T follicular helper cell (primary cell): Measurements from ENCODE around the gene SETMAR.
A peak's percentile ranks its signal among the peaks of the same experiment; 100 is the strongest.
"Not testable (repeated sequence)": the region's sequence is repeated elsewhere in the genome, so short reads cannot be mapped to it uniquely, and the experiment has no call there.

Experiments used
- DNase-seq: peaks from one replicate; pipeline ENCODE4 v3.0.0-alpha.2; 2020; ENCODE audit warnings: low read depth

Gene SETMAR

DNA sequence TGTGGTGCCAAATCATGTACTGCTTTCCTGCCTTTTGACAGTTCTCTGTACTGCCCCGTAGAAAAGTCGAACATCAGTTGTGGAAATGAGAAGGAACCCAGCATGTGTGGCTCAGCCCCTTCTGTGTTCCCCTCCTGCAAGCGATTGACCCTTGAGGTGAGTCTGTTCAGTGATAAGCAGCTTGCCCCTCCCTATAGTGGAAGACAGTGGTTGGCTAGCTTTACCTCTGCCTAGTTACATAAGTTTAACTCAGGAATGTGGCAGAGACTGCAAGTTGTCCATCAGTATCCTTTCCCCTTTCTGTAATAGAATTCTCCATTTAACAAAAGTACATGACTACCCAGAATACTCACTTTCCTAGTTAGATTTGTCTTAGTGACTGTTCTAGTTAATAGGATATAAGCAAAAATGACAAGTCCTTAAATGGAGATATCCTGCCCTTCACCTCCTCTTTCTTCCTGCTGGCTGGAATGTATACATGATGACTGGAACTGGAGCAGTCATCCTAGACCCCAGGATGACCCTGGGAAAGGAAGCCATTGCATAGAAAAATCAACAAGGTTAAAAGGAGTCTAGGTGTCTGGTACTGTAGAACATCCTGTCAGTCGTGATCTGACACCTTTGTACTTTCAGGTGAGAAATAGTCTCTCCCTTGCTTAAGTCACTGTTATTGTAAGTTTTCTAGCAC is 10.6 kb downstream of the SETMAR start:
- no peak for DNase-seq

DNA sequence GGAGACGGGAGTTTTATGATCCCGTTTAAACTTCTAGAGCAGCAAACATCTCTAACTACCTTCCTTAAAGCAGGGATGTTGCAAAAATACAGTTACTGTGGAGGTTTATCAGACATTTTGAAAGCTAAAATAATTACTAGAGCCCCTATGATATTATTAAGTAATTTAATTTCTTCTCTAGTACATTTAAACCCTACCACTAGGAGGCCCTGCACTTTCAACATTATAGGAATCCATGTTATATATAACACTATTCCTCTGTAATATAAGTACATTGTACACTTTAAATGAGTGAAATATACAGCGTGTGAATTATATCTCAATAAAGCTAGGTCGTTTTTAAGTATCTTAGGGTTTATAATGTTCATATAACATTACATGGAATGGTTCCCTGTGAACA is 11.5 kb downstream of the SETMAR start:
- no peak for DNase-seq

DNA sequence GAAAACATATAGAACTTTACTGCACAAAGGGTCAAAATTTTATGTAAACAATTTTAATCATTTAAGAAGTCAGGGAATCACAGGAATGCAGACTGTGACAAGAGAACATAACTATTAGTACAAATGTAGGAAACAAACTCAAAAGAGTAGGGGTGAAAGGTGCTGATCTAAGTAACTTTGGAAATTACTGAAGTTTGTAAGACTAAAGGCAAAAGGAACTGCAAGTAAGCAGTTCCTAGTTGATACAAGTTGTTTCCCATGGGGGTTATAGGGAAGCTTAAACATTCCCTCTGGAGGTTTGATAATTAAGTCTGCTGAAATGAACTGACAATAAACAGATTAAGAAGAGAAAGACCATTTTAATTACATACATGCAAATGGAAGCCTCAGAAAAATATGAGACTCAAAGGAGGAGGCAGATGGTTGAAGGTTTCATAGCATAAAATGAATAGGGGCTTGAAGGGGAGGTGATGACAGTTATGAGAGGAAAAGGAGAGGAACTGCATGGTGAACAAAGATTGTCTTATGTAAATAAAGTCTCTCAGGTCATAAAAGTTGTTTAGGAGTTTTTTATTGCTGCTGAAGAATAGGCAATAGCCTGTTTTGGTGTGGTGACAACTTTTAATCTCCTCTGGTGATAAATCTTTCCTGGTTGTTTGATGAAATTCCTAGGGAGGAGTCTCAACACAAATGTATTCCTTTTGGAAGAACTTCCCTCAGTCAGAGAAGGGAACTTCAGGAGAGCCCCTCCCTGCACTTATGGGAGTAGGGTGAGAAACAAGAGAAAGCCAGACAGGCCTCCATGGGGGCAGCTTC is 17.1 kb downstream of the SETMAR start:
- DNase-seq, result no peak

DNA sequence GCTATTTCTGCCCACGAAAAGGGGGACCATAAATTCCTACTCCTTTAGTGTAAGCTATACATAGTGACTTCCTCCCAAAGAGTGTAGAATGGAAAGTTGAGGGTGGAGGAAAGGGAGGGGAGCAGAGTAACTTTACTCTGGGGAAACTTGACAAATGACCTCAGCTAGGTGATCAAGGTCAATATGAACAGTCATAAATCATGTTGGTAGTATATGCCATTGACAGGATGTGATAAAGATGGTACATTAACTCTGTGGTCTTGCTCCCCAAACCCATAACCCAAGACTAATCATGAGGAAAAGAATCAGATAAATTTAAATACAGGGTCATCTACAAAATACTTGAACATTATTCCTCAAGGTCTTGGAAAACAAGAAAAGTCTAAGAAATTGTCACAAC is 18.6 kb downstream of the SETMAR start:
- DNase-seq, result no peak

DNA sequence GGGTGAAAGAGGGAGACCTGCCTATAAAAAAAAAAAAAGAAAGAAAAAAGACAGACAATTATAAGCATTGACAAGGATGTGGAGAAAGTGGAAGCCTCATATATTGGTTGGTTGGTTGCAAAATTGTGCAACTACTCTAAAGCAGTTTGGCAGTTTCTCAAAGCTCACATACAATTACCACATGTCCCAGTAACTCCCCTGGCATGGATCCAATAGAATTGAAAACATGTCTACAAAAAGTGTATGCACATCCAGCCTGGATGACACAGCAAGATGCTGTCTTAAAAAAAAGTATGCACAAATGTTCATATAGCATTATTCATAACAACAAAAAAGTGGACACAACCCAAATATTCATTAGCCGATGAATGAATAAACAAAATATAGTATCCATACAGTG is 19.5 kb downstream of the SETMAR start:
- DNase-seq, result no peak

DNA sequence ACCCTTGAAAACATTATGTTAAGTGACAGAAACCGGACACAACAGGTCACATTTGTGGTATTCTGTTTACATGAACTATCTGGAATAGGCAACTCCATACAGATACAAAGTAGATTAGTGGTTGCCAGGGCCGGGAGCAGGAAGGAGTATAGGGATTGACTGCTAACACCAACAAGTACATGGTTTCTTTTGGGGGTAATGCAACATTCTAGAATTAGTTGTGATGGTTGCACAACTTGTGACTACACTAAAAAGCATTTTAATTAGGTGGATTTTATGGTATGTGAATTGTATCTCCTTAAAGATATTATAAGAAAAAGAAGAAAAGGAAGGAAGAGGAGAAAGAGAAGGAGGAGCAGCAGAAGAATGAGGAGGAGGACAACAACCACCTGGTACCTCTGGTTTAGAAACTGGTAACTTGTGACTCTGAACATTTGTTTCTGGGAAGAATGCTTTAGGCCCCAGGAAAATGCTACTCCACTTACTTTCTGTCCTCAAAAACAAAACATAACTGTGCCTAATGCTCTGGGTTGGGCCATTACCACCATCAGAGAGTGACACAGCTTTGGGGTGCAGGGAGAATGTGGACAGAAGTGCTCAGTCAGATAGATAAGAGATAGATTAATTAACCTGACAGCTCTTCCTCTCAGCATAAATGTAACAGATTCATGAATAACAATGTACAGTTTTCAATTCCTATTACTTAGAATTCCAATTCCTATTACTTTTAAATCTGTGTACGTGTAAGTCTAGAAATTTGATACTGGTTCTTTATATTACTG is 20.3 kb downstream of the SETMAR start:
- no peak for DNase-seq

DNA sequence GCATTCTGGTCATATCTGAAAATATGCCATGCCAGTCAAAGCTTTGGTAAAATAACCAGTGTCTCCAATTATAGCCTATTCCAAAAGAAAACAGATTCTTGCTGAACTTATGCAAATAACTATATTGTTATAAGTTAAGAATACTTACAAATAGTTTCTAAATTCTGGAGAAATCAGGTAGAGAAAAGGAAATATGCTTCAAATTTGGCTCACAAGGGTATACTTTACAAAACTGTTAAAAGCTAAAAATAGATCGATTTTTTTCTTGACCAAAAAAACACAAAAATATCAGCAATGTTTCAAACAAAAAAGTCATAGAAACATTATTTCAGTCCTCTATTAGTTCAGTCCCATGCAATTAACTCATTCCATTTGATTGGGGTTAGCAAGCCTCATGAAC is 23.7 kb downstream of the SETMAR start:
- DNase-seq, result no peak

DNA sequence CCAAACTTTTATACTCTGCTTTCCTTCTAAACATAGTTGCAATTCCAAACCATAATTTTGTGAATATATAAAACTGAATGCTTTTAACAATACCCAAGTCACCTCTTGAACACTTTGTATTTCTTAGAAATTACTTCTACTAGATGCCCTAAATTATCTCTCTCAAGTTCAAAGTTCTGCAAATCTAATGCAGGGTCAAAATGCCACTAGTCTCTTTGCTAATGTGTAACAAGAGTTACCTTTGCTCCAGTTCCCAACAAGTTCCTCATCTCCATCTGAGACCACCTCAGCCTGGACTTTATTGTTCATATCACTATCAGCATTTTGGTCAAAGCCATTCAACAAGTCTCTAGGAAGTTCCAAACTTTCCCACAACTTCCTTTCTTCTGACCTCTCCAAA is 26.6 kb downstream of the SETMAR start:
- not testable (repeated sequence) for DNase-seq

DNA sequence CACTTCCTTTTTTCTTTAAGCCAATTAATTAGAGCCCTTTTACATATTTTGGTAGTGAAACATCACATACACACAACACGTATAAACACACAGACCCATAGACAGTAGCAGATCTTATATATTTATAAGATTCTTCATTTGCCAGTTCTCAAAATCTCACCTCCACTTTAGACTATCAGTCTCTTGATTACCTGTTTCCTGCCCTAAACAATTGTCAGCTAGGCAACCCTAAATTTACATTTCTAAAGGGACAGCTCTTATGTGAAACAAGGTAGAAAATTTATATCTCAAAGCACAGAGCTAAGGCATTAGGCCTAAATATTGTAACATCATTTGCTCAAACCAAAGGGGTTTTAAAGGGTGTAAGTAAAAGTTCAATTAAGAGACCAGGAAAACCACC is 28.9 kb downstream of the SETMAR start:
- no peak for DNase-seq

DNA sequence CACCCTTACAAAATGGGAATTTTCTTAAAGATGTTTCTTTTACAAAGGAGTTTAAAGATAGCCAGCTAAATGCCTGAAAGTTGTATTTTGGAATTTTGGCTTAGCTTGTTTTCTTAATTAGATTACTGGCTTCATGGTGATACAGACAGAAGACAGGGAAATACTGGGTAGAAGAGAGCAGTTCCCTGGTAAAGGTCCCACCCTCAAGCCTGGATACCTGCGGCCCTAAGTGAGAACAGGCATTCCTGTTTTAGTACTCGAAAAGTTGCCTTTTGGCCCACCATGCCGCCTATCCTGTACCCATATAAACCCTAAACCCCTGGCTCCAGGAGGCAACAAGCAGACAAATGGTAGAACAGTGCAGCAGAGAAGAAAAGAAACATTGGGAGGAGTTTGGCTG is 29.4 kb downstream of the SETMAR start:
- DNase-seq, result no peak

DNA sequence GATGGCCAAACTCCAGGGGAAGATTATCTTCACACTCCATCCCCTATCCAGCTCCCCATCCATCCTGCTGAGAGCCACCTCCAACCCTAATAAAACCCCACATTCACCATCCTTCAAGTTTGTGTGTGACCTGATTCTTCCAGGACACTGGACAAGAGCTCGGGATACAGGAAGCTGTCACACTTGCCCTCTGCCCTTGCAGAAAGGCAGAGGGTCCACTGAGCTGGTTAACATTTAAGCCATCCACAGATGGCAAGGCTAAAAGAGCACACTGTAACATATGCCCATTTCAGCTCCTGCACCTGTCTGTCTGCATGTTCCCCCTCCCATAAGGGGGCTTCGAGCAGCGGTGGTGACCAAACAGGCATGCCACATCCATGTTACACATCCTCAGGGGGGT is 29.8 kb downstream of the SETMAR start:
- no peak for DNase-seq

DNA sequence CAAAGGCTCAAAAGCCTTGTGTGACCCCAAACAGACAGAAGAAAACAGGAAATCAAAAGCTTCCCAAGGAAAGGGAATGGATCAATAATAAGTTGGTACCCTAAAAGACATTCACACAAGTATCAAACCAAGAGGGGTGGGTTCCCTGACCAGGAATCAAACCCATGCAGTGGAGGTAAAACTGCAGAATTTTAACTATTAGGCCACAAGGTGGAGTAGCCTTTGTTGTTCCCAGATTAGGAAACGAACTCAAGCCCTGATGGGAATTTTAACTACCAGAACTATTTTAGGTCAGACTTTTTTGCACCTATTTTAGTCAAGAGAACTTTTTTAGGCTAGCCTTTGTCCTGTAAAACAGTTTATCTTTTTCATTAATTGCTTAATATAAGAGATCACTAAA is 31.4 kb downstream of the SETMAR start:
- DNase-seq, result no peak

DNA sequence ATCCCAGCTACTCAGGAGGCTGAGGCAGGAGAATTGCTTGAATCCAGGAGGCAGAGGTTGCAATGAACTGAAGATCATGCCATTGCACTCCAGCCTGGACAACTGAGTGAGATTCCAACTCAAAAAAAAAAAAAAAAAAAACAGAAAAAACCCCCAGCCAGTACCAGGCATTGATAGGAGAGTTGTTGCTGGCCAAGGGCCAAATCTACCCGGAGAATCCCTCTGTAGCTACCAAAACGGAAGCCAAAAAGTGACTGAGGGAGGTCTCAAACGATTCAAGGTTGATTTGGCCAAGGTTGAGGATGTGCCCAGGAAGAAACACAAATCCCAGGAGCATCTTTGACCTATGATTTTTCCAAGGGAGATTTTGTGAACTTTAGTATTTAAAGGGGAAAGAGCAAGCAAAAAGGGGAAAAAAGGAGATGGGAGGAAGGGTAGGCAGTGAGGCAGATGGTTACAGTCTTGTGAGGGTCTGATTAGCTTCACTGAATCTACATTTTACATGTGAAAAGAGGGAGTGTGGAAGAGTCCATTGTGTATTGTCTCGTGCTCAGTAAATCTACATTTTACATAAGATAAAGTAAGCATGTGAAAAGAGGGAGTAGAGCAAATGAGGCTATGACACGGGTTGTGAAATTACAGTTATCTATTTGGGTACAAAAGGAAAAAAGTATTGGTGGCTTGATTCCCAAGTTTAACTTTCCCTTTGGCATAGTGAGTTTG is 32.8 kb downstream of the SETMAR start:
- DNase-seq, result no peak

DNA sequence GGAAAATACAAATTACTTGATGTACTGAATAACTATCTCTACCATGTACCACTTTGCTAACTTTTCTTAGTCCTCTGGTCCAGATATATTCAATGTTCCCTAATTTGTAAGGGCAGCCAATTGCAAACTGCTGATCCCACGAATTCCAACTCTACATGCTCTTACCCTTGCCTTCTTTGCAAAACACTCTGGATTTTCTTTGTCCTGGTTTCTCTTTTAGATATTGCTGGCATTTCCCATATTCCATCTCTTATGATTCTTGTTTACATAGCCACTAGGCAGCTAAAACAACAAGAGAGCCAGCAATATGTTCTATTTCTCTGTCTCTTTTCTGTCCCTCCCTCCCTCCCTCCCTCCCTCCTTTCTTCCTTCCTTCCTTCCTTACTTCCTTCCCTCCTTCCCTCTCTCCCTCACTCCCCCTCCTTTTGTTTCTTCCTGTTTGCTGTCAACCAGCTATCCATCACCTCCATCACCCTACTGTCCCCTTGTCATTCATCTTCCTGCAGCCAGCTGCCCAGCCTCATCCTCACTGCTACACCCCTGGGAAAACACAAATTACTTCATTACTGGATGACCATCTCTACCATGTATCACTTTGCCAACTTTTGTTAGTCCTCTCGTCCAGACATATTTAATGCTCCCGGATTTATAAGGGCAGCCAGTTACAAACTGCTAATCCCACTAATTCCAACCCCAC is 33.8 kb downstream of the SETMAR start:
- DNase-seq, result no peak

DNA sequence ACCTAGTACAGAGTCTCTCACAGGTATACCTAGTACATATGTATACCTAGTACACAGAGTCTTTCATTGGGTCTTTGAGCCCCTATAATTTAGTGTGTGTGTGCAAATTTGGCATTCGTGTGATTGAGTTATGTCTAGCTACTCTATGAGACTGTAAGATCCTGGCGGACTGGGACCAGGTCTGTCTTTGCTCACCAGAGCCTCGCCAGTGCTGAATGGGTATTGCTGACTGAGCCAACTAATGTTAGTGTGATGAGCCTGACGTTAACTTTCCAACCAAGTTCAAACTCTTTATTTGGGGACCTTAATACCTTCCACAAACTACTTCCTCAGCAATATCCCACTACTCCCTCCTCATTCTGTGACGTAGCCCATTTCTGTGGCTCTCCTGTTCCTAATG is 35.6 kb downstream of the SETMAR start:
- DNase-seq, result no peak

DNA sequence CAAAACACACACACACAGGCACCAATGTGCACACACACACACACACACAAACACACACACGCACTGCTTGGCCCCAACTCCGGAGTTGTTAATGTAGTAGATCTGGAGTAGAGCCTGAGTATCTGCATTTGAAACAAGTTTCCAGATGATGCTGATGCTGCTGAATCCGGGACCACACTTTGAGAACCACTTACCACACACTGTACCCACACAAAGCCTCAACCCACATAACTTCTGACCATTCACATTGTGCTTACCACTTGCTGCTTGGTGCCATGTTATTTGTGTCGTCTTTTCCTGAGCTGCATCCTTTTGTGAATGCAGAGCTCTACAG is 36.9 kb downstream of the SETMAR start:
- no peak for DNase-seq

DNA sequence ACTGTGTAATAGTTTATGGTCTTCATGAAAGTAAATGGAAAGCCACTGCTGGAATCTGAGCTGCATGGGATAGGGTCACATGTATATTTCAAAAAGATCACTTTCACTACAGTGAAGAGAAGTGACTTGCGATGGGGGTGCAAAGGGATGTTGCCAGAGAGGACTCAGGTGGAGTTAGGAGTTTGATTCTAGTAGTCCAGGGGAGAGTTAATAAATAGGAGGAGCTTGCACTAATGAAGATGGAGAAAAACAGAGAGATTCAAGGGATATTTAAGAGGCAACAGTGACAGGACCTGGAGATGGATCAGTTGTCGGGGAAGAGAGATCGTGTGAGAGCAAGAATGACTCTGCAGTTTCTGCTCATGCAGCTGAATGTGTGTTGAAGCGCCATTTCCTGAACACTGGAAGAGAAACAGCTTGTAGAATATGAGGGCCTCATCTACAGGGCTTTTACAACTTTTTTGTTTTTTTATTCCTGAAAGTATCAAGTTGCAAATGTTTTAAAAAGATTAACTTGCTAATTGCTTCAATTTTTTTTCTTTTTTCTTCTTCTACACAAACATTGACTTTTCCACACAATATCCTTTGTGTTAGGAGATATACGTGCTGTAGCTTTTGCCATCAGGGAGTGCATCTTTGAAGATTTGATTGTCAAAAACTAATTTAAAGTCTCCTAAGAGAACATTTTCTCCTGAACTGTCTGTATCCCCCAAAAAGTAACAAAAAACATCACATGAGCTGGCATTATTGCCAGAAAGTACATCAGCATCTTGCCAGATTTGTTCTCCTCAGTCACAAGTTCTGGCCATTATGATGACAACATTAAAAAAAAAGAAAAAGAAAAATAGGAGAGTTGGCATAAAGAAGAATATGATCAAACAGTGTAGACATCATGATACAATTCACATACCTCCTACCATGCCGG is 37.5 kb downstream of the SETMAR start:
- DNase-seq, result no peak

DNA sequence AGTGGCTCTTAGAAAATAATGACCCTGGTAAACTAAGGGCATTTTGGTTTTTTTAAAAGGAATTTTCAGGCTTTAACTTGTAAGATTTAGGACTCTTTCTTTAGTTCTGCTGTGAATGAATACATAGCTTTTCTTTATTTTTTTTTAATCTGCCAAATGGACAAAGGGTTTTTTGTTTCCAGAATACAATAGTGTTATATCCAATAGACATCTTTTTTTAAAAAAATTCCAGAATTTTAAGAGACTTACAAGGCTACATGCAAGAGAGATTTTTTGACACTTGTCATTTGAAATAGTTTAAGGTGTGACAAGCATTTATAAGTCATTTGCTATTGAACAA is 38.1 kb downstream of the SETMAR start:
- no peak for DNase-seq

DNA sequence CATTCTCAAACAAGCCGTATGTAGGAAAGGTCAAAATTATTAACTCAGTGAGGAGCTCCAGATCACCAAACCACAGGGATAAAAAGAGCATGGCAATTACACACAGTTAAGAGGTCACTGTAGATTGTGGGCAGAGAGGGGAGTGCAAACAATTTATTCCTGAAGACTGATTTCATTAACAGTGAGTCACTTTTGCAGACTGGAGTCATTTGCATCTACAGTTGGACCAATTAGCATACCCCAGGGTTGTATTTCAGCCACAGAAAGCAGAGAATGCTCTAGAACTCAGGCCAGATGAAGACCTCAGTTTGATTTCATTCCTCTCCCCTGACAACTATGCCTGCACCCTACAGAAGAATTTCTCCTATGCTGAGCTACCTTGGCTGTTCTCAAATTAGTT is 40.1 kb downstream of the SETMAR start:
- DNase-seq, result no peak

DNA sequence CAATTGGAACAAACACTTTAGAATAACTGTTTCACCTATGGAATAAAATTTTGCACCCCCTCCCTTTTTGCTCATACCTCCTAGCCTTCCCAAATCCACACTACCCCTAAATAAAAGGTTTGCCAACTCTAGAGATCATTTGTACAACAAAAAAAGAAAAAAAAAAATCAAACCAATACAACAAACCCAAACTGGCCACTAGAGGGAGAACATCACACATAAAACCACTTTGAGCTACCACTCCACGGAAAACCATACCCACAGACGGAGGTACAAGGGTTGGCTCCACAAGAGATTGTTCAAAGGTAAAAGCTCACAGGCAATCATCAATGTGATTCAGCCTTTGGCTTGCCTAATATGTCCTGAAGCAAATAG is 47.6 kb downstream of the SETMAR start:
- DNase-seq, result peak; percentile 16
